AG08396 (cell line): Measurements from ENCODE around the gene GLIS1.

Source experiments
- DNase-seq: peaks from one replicate; pipeline ENCODE4 v3.0.0; 2012; ENCODE audit warnings: low spot score, mixed read lengths

GLIS1 gene

GRCh38 chr1:53593758-53594380, 145.1 kb downstream of the GLIS1 start:
- DNase-seq: no peak

- DNase-seq: no peak
Observed at GRCh38 chr1:53592985-53593757, 145.8 kb downstream of the GLIS1 start.

GRCh38 chr1:53592521-53592982, 146.4 kb downstream of the GLIS1 start:
- peak; percentile 83 for DNase-seq

GRCh38 chr1:53591924-53592323, 147.0 kb downstream of the GLIS1 start:
- no peak for DNase-seq

- no peak for DNase-seq
Observed at GRCh38 chr1:53590531-53591515, 148.1 kb downstream of the GLIS1 start.

- no peak for DNase-seq
Observed at GRCh38 chr1:53590104-53590503, 148.9 kb downstream of the GLIS1 start.

- DNase-seq: no peak
Observed at GRCh38 chr1:53589043-53589887, 149.7 kb downstream of the GLIS1 start.

- DNase-seq: no peak
Observed at GRCh38 chr1:53588053-53588779, 150.7 kb downstream of the GLIS1 start.

GRCh38 chr1:53587252-53587988, 151.5 kb downstream of the GLIS1 start:
- no peak for DNase-seq

- no peak for DNase-seq
Observed at GRCh38 chr1:53586765-53587164, 152.2 kb downstream of the GLIS1 start.

- no peak for DNase-seq
Observed at GRCh38 chr1:53585565-53585964, 153.4 kb downstream of the GLIS1 start.

- DNase-seq: no peak
Observed at GRCh38 chr1:53585129-53585528, 153.8 kb downstream of the GLIS1 start.

- DNase-seq: no peak
Observed at GRCh38 chr1:53584777-53585107, 154.2 kb downstream of the GLIS1 start.

GRCh38 chr1:53583868-53584776, 154.8 kb downstream of the GLIS1 start:
- DNase-seq: no peak

GRCh38 chr1:53583021-53583867, 155.7 kb downstream of the GLIS1 start:
- DNase-seq: no peak

- DNase-seq: no peak
Observed at GRCh38 chr1:53582211-53583020, 156.5 kb downstream of the GLIS1 start.

GRCh38 chr1:53581476-53581875, 157.5 kb downstream of the GLIS1 start:
- DNase-seq: no peak
